ENCODE data around the gene SLC23A2.
"Not testable (repeated sequence)": the region's sequence is repeated elsewhere in the genome, so short reads cannot be mapped to it uniquely, and the experiment has no call there.

SLC23A2 gene

DNA sequence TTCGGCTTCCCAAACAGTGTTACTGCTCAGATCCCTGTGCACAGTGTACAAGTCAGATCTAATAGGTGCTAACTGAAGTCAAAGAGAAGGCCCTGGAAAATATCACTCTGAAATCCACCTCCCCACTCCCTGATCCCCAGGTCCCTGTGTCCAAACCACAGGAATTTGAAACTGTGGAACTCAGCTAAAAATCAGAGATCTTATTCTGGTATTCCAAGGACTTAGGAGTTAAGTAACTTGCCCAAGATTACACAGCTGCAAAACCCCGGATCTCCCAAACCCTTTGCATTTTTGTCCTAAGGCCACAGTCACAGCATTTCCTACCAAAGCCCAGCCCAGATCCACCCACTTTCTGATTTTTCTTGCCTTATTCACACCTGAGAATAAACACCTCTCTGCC, 32.3 kb upstream of the SLC23A2 start:
- Histone ChIP-seq H3K4me1 (ENCODE audit: control insufficient read depth, insufficient read depth, low read length, unreplicated experiment) (no peaks in the 10 kb centered on the region), H3K27me3 (ENCODE audit: insufficient read depth, low read length) (no peaks in the 10 kb centered on the region), H3K4me3 (ENCODE audit: low read depth, low read length) (no peak overlapping the region), H3K79me2 (ENCODE audit: control insufficient read depth, insufficient read depth, low read length, unreplicated experiment) (no peaks in the 10 kb centered on the region), H3K36me3 (ENCODE audit: insufficient read depth, low read length) (no peaks in the 10 kb centered on the region), H3K27ac (ENCODE audit: low read depth, low read length) (no peak overlapping the region), H2AFZ (ENCODE audit: low read length, unreplicated experiment) (peak overlapping the region; percentile 23)

DNA sequence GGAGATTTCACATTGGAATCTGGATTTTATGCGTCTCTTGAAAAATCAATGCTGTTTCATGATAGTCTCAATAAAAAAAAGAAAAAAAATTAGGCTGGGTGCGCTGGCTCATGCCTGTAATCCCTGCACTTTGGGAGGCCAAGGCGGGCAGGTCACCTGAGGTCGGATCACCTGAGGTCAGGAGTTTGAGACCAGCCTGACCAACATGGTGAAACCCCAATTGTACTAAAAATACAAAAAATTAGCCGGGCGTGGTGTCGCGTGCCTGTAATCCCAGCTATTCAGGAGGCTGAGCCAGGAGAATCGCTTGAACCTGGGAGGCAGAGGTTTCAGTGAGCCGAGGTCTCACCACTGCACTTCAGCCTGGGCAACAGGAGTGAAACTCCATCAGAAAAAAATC, 30.4 kb upstream of the SLC23A2 start:
- H3K36me3 ChIP-seq (ENCODE audit: insufficient read depth, low read length); H3K27ac ChIP-seq (ENCODE audit: low read depth, low read length); H3K4me1 ChIP-seq (ENCODE audit: control insufficient read depth, insufficient read depth, low read length, unreplicated experiment); H3K79me2 ChIP-seq (ENCODE audit: control insufficient read depth, insufficient read depth, low read length, unreplicated experiment); H3K27me3 ChIP-seq (ENCODE audit: insufficient read depth, low read length); H3K4me3 ChIP-seq (ENCODE audit: low read depth, low read length); H2AFZ ChIP-seq (ENCODE audit: low read length, unreplicated experiment): not testable (repeated sequence)

DNA sequence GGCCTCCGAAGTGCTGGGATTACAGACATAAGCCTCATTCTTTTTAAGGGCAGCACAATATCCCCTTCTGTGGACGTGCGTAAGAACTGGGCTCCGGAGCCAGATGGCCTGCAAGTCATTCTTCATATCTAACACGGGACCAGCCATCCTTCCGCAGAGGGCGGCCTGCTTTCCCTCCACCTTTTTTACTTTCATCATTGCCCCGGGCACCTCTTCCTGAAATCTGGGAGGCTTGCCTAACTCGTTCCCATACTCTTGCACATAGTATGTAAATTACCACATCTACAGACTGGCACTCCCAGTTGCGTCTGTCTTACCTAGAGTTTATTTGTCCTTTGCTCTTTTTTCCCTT, 29.9 kb upstream of the SLC23A2 start:
- no peak overlapping the region for H3K4me3 ChIP-seq (ENCODE audit: low read depth, low read length)
- no peaks in the 10 kb centered on the region for H3K36me3 ChIP-seq (ENCODE audit: insufficient read depth, low read length)
- H3K4me1 ChIP-seq (ENCODE audit: control insufficient read depth, insufficient read depth, low read length, unreplicated experiment) = no peaks in the 10 kb centered on the region
- no peaks in the 10 kb centered on the region for H3K27me3 ChIP-seq (ENCODE audit: insufficient read depth, low read length)
- no peak overlapping the region for H3K27ac ChIP-seq (ENCODE audit: low read depth, low read length)
- no peak overlapping the region for H2AFZ ChIP-seq (ENCODE audit: low read length, unreplicated experiment)
- H3K79me2 ChIP-seq (ENCODE audit: control insufficient read depth, insufficient read depth, low read length, unreplicated experiment) = no peaks in the 10 kb centered on the region

DNA sequence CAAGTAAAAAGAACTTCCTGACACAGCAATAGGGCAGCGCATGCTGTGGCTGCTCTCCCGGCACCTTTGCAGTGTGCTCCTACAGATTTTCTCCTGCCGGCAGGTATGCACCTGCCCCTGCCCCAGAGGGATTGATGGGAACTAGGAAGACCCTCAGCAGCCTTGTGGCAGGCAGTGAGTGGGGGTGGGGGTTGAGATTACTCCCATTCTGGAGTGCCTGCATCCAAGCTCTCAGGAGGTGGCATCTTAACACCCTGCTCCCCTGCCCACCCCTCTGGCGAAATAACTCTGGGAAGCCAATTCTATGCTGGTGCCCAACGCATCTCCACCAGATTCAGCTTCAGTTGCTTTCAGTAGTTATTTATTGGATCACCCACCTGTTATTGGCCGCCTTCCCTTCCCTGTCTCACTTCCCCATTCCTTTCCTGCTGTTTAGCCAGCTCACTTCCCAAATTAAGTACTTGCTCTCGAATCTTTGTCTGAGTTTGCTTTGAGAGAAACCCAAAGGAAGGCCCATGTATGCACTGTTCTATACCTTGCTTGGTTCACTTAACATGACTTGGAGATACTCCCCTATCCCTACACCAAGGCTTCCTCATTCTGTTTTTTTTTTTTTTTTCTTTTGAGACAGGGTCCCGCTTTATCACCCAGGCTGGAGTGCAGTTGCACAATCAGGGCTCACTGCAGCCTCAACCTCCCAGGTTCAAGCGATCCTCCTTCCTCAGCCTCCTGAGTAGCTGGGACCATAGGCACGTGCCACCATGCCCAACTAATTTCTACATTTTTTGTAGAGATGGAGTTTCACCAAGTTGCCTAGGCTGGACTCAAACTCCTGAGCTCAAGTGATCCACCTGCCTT, 29.3 kb upstream of the SLC23A2 start:
- Histone ChIP-seq H3K4me3 (ENCODE audit: low read depth, low read length) (no peak overlapping the region), H3K27me3 (ENCODE audit: insufficient read depth, low read length) (no peaks in the 10 kb centered on the region), H3K36me3 (ENCODE audit: insufficient read depth, low read length) (no peaks in the 10 kb centered on the region), H3K79me2 (ENCODE audit: control insufficient read depth, insufficient read depth, low read length, unreplicated experiment) (no peaks in the 10 kb centered on the region), H3K27ac (ENCODE audit: low read depth, low read length) (no peak overlapping the region), H3K4me1 (ENCODE audit: control insufficient read depth, insufficient read depth, low read length, unreplicated experiment) (no peaks in the 10 kb centered on the region), H2AFZ (ENCODE audit: low read length, unreplicated experiment) (no peak overlapping the region)

DNA sequence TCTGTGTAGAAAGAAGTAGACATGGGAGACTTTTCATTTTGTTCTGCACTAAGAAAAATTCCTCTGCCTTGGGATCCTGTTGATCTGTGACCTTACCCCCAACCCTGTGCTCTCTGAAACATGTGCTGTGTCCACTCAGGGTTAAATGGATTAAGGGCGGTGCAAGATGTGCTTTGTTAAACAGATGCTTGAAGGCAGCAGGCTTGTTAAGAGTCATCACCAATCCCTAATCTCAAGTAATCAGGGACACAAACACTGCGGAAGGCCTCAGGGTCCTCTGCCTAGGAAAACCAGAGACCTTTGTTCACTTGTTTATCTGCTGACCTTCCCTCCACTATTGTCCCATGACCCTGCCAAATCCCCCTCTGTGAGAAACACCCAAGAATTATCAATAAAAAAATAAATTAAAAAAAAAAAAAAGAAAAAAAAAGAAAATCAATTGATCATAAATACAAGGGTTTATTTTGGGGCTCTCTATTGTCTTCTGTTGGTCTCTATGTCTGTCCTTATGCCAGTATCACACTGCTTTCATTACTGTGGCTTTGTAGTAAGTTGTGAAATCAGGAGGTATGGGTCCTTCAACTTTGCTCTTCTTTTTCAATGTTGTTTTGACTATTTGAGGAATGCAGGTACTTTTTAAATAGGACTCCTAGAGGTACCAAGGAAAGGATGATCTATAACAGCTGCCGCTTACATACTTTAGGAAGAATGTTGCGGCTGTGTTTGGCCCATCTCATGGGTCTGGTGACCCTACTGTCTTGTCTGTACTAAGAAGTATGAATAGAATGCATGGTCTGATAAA, 27.1 kb upstream of the SLC23A2 start:
- not testable (repeated sequence) for H3K36me3 ChIP-seq (ENCODE audit: insufficient read depth, low read length); H3K79me2 ChIP-seq (ENCODE audit: control insufficient read depth, insufficient read depth, low read length, unreplicated experiment); H3K4me1 ChIP-seq (ENCODE audit: control insufficient read depth, insufficient read depth, low read length, unreplicated experiment); H3K27me3 ChIP-seq (ENCODE audit: insufficient read depth, low read length); H3K4me3 ChIP-seq (ENCODE audit: low read depth, low read length); H3K27ac ChIP-seq (ENCODE audit: low read depth, low read length); H2AFZ ChIP-seq (ENCODE audit: low read length, unreplicated experiment)

DNA sequence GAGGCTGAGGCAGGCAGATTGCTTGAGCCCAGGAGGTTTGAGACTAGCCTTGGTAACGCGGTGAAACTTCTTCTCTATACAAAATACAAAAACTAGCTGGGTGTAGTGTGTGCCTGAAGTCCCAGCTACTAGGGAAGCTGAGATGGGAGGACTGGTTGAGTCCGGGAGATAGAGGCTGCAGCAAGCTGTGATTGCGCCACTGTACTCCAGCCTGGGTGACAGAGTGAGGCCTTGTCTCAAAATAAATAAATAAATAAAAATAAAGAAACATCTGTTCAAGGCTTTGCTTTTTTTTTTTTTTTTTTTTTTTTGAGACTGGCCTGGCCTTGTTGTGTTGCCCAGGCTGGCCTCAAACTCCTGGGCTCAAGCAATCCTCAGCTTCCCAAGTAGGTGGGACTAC, 23.7 kb upstream of the SLC23A2 start:
- Histone ChIP-seq H3K4me3 (ENCODE audit: low read depth, low read length) (no peak overlapping the region), H3K27ac (ENCODE audit: low read depth, low read length) (no peak overlapping the region), H3K27me3 (ENCODE audit: insufficient read depth, low read length) (no peaks in the 10 kb centered on the region), H3K79me2 (ENCODE audit: control insufficient read depth, insufficient read depth, low read length, unreplicated experiment) (no peaks in the 10 kb centered on the region), H3K4me1 (ENCODE audit: control insufficient read depth, insufficient read depth, low read length, unreplicated experiment) (peaks cover 4% of the 10 kb centered on the region), H3K36me3 (ENCODE audit: insufficient read depth, low read length) (no peaks in the 10 kb centered on the region), H2AFZ (ENCODE audit: low read length, unreplicated experiment) (no peak overlapping the region)

DNA sequence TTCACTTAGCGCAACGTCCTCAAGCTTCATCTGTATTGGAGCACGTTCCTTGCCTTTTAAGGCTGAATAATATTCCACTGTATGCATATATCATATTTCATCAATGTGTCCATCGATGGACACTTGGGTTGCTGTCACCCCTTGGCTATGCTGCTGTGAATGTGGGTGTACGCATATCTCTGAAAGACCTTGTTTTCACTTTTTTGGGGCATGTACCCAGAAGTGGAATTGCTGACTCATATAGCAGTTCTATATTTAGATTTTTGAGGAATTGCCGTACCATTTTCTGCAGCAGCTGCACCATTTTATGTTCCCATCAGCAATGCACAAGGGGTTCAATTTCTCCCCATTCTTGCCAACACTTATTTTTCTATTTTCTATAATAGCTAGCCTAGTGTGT, 22.8 kb upstream of the SLC23A2 start:
- H2AFZ ChIP-seq (ENCODE audit: low read length, unreplicated experiment) = no peak overlapping the region
- no peak overlapping the region for H3K4me3 ChIP-seq (ENCODE audit: low read depth, low read length)
- no peaks in the 10 kb centered on the region for H3K79me2 ChIP-seq (ENCODE audit: control insufficient read depth, insufficient read depth, low read length, unreplicated experiment)
- H3K36me3 ChIP-seq (ENCODE audit: insufficient read depth, low read length) = no peaks in the 10 kb centered on the region
- H3K27me3 ChIP-seq (ENCODE audit: insufficient read depth, low read length) = no peaks in the 10 kb centered on the region
- H3K27ac ChIP-seq (ENCODE audit: low read depth, low read length) = no peak overlapping the region
- peaks cover 4% of the 10 kb centered on the region for H3K4me1 ChIP-seq (ENCODE audit: control insufficient read depth, insufficient read depth, low read length, unreplicated experiment)

DNA sequence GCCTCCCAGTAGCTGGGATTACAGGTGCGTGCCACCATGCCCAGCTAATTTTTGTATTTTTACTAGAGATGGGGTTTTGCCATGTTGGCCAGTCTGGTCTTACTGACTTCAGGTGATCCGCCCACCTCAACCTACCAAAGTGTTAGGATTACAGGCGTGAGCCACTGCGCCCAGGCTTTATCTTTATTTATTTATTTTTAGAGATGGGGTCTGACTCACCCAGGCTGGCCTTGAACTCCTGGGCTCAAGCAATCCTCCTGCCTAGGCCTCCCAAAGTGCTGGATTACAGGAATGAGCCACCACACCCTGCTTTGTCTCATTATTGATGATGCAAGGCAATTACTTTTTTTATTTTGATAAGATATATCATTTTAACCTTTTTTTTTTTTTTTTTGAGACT, 21.9 kb upstream of the SLC23A2 start:
- H3K36me3 ChIP-seq (ENCODE audit: insufficient read depth, low read length); H3K27ac ChIP-seq (ENCODE audit: low read depth, low read length); H3K4me1 ChIP-seq (ENCODE audit: control insufficient read depth, insufficient read depth, low read length, unreplicated experiment); H2AFZ ChIP-seq (ENCODE audit: low read length, unreplicated experiment); H3K27me3 ChIP-seq (ENCODE audit: insufficient read depth, low read length); H3K79me2 ChIP-seq (ENCODE audit: control insufficient read depth, insufficient read depth, low read length, unreplicated experiment); H3K4me3 ChIP-seq (ENCODE audit: low read depth, low read length): not testable (repeated sequence)

DNA sequence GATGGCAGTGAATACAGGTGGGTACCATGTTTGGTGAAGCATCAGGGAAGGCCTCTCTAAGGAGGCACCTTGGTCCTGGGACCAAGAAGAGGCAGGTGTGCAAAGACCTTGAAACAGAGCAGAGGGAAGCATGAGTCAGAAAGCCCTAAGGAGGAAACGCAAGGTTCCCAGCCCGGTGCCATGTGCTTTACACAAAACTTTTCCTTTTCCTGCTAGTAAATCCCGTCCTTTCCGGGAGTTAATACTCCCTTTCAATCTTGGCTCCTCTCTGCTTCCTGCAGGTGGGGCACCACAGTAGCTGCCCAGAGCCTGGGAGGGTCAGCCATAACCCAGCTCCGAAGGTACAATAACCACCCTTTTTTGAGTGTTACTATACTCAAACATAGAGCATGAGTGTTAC, 19.4 kb upstream of the SLC23A2 start:
- Histone ChIP-seq H3K27me3 (ENCODE audit: insufficient read depth, low read length) (no peaks in the 10 kb centered on the region), H3K36me3 (ENCODE audit: insufficient read depth, low read length) (no peaks in the 10 kb centered on the region), H3K27ac (ENCODE audit: low read depth, low read length) (no peak overlapping the region), H3K4me3 (ENCODE audit: low read depth, low read length) (no peak overlapping the region), H2AFZ (ENCODE audit: low read length, unreplicated experiment) (no peak overlapping the region), H3K79me2 (ENCODE audit: control insufficient read depth, insufficient read depth, low read length, unreplicated experiment) (no peaks in the 10 kb centered on the region), H3K4me1 (ENCODE audit: control insufficient read depth, insufficient read depth, low read length, unreplicated experiment) (peaks cover 4% of the 10 kb centered on the region)

DNA sequence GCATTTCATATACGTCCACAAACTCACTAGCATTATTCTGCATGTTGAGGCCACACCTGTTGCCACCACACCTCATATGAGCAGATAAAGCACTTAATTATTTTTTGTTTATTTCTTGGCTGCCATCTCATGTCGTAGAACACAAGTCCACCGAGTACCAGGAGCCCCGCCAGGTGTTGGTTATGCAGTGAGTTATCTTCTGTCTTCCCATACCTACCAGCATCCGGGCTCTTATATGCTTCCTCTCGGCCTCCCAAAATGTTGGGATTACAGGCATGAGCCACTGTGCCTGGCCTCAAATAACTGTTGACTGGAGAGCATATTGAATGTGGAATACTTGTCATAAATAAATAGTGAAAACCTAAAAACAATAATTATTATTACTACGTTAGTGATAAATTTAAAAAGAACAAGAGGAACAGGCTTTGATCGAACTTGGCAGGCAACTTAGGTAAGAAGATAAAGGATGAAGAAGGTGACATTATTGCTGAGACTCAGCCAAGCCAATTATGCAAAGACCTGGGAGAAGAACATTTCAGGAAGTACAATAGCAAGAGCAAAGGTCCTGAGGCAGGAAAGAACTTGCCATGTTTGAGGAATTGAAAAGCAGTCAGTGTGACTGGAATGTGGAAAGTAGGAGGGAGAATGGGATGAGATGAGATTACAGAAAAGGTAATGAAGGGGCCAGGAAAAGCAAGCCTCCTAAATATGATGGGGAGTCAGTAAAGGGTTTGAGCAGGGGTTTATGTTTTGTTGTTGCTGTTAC, 12.6 kb upstream of the SLC23A2 start:
- H2AFZ ChIP-seq (ENCODE audit: low read length, unreplicated experiment) = no peak overlapping the region
- H3K4me3 ChIP-seq (ENCODE audit: low read depth, low read length) = no peak overlapping the region
- no peak overlapping the region for H3K27ac ChIP-seq (ENCODE audit: low read depth, low read length)
- H3K27me3 ChIP-seq (ENCODE audit: insufficient read depth, low read length) = no peaks in the 10 kb centered on the region
- no peaks in the 10 kb centered on the region for H3K36me3 ChIP-seq (ENCODE audit: insufficient read depth, low read length)
- H3K79me2 ChIP-seq (ENCODE audit: control insufficient read depth, insufficient read depth, low read length, unreplicated experiment) = no peaks in the 10 kb centered on the region
- no peaks in the 10 kb centered on the region for H3K4me1 ChIP-seq (ENCODE audit: control insufficient read depth, insufficient read depth, low read length, unreplicated experiment)

Data from ACC112 (cell line).